ENCODE data around the gene PDILT. TPM values are rescaled to one million over a fixed set of nuclear protein-coding genes. Genes with fewer than 3 reads are reported as not detected.

Gene PDILT
- total and polyA plus RNA-seq, 2 of the 8 experiments (the other 6 are each of a cell fraction or from before 2014, with no cell fraction given): not detected

GRCh38 chr16:20347666-20348364 lies 56.7 kb downstream of the PDILT start:
- Histone ChIP-seq H3K79me2 (ENCODE audit: control insufficient read depth in 1 of 2, insufficient read depth in 2 of 2, low read length in 2 of 2) (no peaks in the 10 kb centered on the region), H2BK12ac (ENCODE audit: low read depth, low read length) (no peak overlapping the region), H2BK20ac (ENCODE audit: low read length) (no peak overlapping the region), H3K9me3 (ENCODE audit: insufficient read depth in 2 of 2, low read depth in 1 of 2, low read length in 1 of 2) (no peaks in the 10 kb centered on the region), H3K23ac (ENCODE audit: insufficient read length) (no peak overlapping the region), H3K27ac (ENCODE audit: low read depth, low read length) (no peak overlapping the region), H3K4me1 (replicated peaks in 1 of 4; ENCODE audit: control insufficient read depth in 3 of 4, insufficient read depth in 4 of 4, low read length in 3 of 4) (peaks cover 0 to 2% (median 0%) of the 10 kb centered on the region in 4 experiments; a peak in 2 of 7 replicates), H3K23me2 (ENCODE audit: low read depth, low read length) (no peaks in the 10 kb centered on the region), H4K8ac (ENCODE audit: extremely low read depth, insufficient read depth, low read length) (0 out of 2 replicates have a peak overlapping the region, but pooled peaks have one; percentile 6), H2AK5ac (ENCODE audit: low read depth, low read length) (0 out of 2 replicates have a peak overlapping the region, but pooled peaks have one; percentile 39), H2BK15ac (ENCODE audit: low read length) (no peak overlapping the region), H3K27me3 (replicated peaks in 1 of 4; ENCODE audit: control insufficient read depth in 3 of 4, extremely low read depth in 1 of 4, insufficient read depth in 3 of 4, low read length in 3 of 4) (no peaks in the 10 kb centered on the region), H3K18ac (ENCODE audit: extremely low read depth, low read length) (no peak overlapping the region; the same call in 1 of the 2 replicates), H3K4me2 (ENCODE audit: insufficient read depth in 1 of 2, low read depth in 2 of 2, low read length in 2 of 2) (no peak overlapping the region), H4K20me1 (replicated peaks in 1 of 2; ENCODE audit: control insufficient read depth in 1 of 2, insufficient read depth in 2 of 2, low read length in 2 of 2) (no peaks in the 10 kb centered on the region), H3K14ac (ENCODE audit: insufficient read length) (no peak overlapping the region), H3K56ac (replicated peaks; ENCODE audit: insufficient read length, low read depth, low read length) (no peak overlapping the region), H3K4ac (replicated peaks; ENCODE audit: insufficient read length, low read depth, low read length) (no peak overlapping the region), H4K5ac (ENCODE audit: insufficient read length, low read depth, low read length) (no peak overlapping the region), H3K79me1 (ENCODE audit: low read depth, low read length) (no peaks in the 10 kb centered on the region), H3K36me3 (ENCODE audit: control insufficient read depth in 2 of 4, insufficient read depth in 4 of 4, low read length in 3 of 4) (no peaks in the 10 kb centered on the region), H2AFZ (ENCODE audit: low read length) (no peak overlapping the region; the same call in 1 of the 2 replicates), H2BK5ac (ENCODE audit: low read depth, low read length) (no peak overlapping the region), H3K4me3 (ENCODE audit: extremely low read depth in 1 of 4, insufficient read depth in 2 of 4, low read depth in 3 of 4, low read length in 4 of 4) (no peak overlapping the region), H4K91ac (replicated peaks; ENCODE audit: insufficient read length, low read length) (no peak overlapping the region), H3K9ac (replicated peaks in 1 of 4; ENCODE audit: extremely low read depth in 1 of 4, low read depth in 3 of 4, low read length in 3 of 4) (no peak overlapping the region), H2BK120ac (replicated peaks; ENCODE audit: low read depth, low read length) (no peak overlapping the region)
- CTCF ChIA-PET (ENCODE audit: partially characterized antibody): interaction anchor here (0.6 to 5.7 kb wide), 14 partner anchors 11 to 1378 kb away, joined by 3 to 47 read pairs (median 4); partner anchors contain the start of gene GP2
- FAIRE-seq (no peak), DNase-seq (ENCODE audit: low read depth in 1 of 2, low spot score in 2 of 2) (no peak)
- POLR2A ChIA-PET (ENCODE audit: partially characterized antibody): no interaction called here
- 76% methylated on average over 12 of the region's 12 CpGs; no CpG with 5 or more reads in 1 of the 2 experiments for WGBS, 2 experiments (ENCODE audit: extremely low coverage in 1 of 2, insufficient coverage in 1 of 2, insufficient read length in 1 of 2, insufficient replicate concordance in 2 of 2, low coverage in 1 of 2, low lambda C conversion rate in 2 of 2, missing lambda C conversion rate in 1 of 2)
- no peak for TF ChIP-seq TEAD4 (IDR thresholded peaks at IDR 0.05; ENCODE audit: low read depth, low read length)
- TF ChIP-seq ATF3 (IDR thresholded peaks at IDR 0.05; ENCODE audit: insufficient read depth, low read depth, low read length): no peak
- TF ChIP-seq SAP30 (IDR thresholded peaks at IDR 0.05; ENCODE audit: insufficient read depth, insufficient replicate concordance, low read length): no peak
- no peak for TF ChIP-seq CTCF (IDR thresholded peaks at IDR 0.05; ENCODE audit: control extremely low read depth in 1 of 3, insufficient read depth in 1 of 3, low read depth in 1 of 3, low read length in 3 of 3)
- no peak for TF ChIP-seq SUZ12 (IDR thresholded peaks at IDR 0.05; ENCODE audit: low read length)
- TF ChIP-seq CTBP2 (IDR thresholded peaks at IDR 0.05; ENCODE audit: borderline replicate concordance, insufficient read depth, insufficient read length, low read length): no peak
- no peak for TF ChIP-seq FOSL1 (IDR thresholded peaks at IDR 0.05; ENCODE audit: insufficient read depth, low read depth, low read length)
- TF ChIP-seq PHF8 (conservative IDR thresholded peaks at IDR 0.05; ENCODE audit: low read depth, low read length): no peak

Measured in H1 (cell line).